Osteocyte (in vitro differentiated cells): ENCODE measurements around the gene MOG. TPM values are rescaled to one million over a fixed set of nuclear protein-coding genes. Genes with fewer than 3 reads are reported as not detected.
A peak's percentile ranks its signal among the peaks of the same experiment; 100 is the strongest.

Experiments
- DNase-seq: peaks from one replicate; pipeline ENCODE4 v3.0.0; 2021; ENCODE audit warnings: mixed read lengths; ENCODE audit not compliant: unreplicated experiment; ENCODE audit errors: extremely low spot score
- H3K27ac Mint-ChIP-seq: one replicate; pipeline ENCODE4 v1.8.0; 2021; ENCODE audit warnings: mild to moderate bottlenecking, mixed read lengths; ENCODE audit not compliant: unreplicated experiment
- H3K27me3 Mint-ChIP-seq: one replicate; pipeline ENCODE4 v1.8.0; 2021; ENCODE audit warnings: mixed read lengths; ENCODE audit not compliant: unreplicated experiment
- H3K36me3 Mint-ChIP-seq: one replicate; pipeline ENCODE4 v1.8.0; 2021; ENCODE audit warnings: mixed read lengths; ENCODE audit not compliant: unreplicated experiment
- H3K4me1 Mint-ChIP-seq: one replicate; pipeline ENCODE4 v1.8.0; 2021; ENCODE audit warnings: mixed read lengths; ENCODE audit not compliant: unreplicated experiment
- H3K4me3 Mint-ChIP-seq: one replicate; pipeline ENCODE4 v1.8.0; 2021; ENCODE audit warnings: mild to moderate bottlenecking, moderate library complexity, mixed read lengths; ENCODE audit not compliant: unreplicated experiment
- H3K9me3 Mint-ChIP-seq: one replicate; pipeline ENCODE4 v1.8.0; 2021; ENCODE audit warnings: mixed read lengths; ENCODE audit not compliant: unreplicated experiment
- total RNA-seq: library from RNA; stranded (reverse); gene quantifications from 2 replicates; pipeline ENCODE4 v1.2.1, GENCODE V29; 2021
- TF ChIP-seq, protein P1 (sequence below): fragments of 200-600 bp; sonication (generic); IDR thresholded peaks from 2 replicates; pipeline ENCODE4 v1.5.0; 2021; ENCODE audit warnings: antibody characterized with exemption, mild to moderate bottlenecking, moderate library complexity

MOG gene
- total RNA-seq, 1 donor from 2014 or later, result not detected

DNA sequence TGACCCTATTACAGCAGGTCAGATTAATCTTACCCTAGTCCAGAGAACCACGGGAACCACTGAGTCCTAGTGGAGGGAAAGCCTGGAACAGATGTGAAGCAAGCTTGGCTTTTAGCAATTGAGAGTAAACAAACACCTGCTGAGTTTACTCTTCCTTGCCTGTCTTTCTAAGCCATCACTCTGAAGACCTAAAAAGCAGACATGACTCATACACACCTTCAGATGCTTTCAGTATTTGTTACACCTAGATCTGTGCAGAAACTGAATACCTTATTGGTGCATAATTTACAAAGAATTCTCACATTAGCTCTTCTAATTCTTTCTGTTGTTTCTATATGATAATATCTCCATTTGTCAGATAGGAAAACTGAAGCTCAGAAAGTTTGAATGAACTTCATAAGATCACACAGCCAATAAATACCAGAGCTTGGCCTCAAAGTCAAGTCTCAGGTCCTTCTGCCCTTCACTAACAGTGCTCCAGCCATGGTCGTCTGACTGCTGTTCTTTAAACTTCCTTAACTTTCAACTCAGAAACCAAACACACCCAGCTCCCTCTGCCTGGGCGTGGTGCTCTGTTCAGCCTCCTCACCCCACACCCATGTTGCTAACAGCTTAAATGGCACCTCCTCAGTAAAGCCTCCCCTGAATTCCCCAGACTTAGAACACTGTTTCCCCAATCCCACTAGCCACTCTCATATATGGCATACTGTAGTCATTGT, 15.3 kb upstream of the MOG start:
- H3K9me3 Mint-ChIP-seq, result no peaks in the 10 kb centered on the region
- no peak for DNase-seq
- no peak overlapping the region for H3K4me3 Mint-ChIP-seq
- no peaks in the 10 kb centered on the region for H3K36me3 Mint-ChIP-seq
- no peaks in the 10 kb centered on the region for H3K4me1 Mint-ChIP-seq
- TF ChIP-seq, protein P1, sequence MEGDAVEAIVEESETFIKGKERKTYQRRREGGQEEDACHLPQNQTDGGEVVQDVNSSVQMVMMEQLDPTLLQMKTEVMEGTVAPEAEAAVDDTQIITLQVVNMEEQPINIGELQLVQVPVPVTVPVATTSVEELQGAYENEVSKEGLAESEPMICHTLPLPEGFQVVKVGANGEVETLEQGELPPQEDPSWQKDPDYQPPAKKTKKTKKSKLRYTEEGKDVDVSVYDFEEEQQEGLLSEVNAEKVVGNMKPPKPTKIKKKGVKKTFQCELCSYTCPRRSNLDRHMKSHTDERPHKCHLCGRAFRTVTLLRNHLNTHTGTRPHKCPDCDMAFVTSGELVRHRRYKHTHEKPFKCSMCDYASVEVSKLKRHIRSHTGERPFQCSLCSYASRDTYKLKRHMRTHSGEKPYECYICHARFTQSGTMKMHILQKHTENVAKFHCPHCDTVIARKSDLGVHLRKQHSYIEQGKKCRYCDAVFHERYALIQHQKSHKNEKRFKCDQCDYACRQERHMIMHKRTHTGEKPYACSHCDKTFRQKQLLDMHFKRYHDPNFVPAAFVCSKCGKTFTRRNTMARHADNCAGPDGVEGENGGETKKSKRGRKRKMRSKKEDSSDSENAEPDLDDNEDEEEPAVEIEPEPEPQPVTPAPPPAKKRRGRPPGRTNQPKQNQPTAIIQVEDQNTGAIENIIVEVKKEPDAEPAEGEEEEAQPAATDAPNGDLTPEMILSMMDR, result no peak
- H3K27ac Mint-ChIP-seq, result no peak overlapping the region
- peaks cover 8% of the 10 kb centered on the region for H3K27me3 Mint-ChIP-seq

DNA sequence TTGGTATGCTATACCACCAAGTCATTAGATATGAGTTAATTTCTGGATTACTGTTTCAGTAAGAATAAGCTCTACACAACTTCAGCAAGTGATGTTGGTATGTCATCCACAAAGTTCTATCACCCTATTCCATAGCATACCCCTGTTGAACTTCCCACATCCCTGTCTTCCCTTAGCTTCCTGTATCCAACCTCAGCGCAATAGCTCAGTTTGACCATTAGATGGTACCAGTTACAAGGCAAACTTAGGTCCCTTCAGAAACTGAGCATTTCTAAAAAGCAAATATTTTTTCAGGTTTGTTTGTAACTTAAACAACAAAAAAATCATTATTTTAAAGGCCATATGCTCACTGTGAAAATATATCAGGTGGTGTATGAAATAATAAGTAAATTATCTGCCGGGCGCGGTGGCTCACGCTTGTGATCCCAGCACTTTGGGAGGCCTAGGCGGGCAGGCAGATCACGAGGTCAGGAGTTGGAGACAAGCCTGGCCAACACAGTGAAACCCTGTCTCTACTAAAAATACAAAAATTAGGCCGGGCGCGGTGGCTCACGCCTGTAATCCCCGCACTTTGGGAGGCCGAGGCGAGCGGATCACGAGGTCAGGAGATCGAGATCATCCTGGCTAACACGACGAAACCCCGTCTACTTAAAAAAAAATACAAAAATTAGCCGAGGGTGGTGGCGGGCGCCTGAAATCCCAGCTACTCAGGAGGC, 8.8 kb upstream of the MOG start:
- no peak overlapping the region for H3K4me3 Mint-ChIP-seq
- H3K36me3 Mint-ChIP-seq, result no peaks in the 10 kb centered on the region
- no peaks in the 10 kb centered on the region for H3K9me3 Mint-ChIP-seq
- no peak for DNase-seq
- no peak overlapping the region for H3K27ac Mint-ChIP-seq
- no peaks in the 10 kb centered on the region for H3K27me3 Mint-ChIP-seq
- peaks cover 8% of the 10 kb centered on the region for H3K4me1 Mint-ChIP-seq
- TF ChIP-seq, protein P1, result peak; percentile 70

DNA sequence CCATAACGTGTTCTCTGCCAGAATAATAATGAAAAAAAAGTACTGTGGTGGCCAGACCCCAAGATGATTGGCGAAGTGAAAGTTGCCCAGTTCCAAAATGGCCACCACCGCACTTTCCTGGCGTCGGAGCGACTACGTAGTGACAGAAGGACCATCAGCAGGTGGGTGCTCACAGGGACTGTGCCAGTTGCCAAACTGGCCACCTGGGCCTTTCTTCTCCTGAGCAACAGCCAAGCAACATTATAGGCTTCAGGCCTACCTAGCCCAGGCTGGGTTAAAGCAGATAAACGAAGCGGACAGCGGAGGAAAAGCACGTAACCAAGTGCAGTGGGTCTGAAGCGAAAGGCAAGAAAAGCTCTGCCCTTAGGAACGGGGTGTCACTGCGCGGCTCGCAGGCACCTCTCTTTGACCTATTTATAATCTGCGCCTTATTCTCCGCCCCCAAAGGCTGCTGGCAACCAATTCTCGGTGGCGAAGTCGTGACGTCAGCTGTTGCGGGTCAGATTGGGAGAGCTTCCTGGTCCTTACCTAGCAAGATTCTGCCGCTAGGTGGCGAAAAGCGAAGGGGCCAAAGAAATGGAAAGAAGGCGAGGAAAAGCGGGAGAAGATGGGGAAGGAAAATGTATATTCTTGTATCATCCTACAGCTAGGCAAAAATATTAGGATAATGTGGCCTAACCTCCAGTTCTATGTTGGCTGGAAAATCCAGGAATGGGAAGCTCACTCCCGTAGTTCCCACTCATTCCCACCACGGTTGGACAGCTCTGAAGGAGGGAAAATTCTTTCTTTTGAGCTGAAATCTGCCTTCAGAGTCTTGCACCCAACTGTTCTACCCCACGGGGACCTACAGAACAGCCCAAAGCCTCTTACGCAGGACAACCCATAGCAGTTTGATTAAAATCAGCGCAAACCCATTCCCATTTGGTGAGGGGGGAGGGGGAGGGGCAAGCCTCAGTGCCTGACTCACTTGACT, 6.9 kb upstream of the MOG start:
- H3K4me3 Mint-ChIP-seq, result peak overlapping the region; percentile 65

DNA sequence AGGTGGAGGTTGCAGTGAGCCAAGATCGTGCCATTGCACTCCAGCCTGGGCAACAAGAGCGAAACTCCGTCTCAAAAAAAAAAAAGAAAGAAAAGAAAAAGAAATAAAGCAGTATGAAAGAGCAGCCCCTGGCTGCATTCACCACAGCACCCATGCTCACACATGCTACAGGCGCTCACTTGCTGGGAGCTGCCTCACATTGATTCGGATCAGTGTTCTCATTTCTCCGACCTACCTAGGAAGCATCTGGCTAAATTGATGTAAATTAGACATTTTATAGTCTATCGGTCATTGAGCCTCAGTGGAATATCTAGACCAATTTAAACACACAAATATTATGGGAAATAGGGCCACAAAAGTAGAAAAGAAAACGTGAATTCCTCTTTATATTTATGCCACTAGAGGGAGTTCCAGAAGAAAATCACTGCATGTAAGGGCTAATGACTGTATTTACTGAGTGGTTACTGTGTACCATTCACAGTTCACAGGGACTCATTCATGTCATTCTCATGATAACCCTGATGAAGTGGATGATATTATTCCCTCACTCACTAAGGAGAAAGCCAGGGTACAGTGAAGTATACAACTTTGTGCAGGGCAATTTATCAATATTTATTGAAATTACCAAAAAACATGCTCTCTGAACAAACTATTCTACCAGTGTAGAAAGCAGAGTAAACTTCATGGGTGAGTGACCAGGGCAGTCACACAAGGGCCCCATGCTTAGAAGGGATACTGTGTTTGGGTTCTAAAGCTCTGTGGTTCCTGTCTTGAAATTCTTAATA, 5.3 kb upstream of the MOG start:
- H3K4me1 Mint-ChIP-seq, result peaks cover 13% of the 10 kb centered on the region
- no peak overlapping the region for H3K4me3 Mint-ChIP-seq

More for the DNA sequence above, 6.9 kb upstream of the MOG start:
- DNase-seq, result peak; percentile 97
- Mint-ChIP-seq H3K27ac (peak overlapping the region; percentile 78), H3K4me1 (peaks cover 8% of the 10 kb centered on the region), H3K36me3 (no peaks in the 10 kb centered on the region), H3K27me3 (peaks cover 6% of the 10 kb centered on the region), H3K9me3 (no peaks in the 10 kb centered on the region)
- TF ChIP-seq, protein P1, result peak; percentile 89

More for the DNA sequence above, 5.3 kb upstream of the MOG start:
- TF ChIP-seq, protein P1, result peak; percentile 69
- H3K27me3 Mint-ChIP-seq, result peaks cover 14% of the 10 kb centered on the region
- no peaks in the 10 kb centered on the region for H3K36me3 Mint-ChIP-seq
- DNase-seq, result no peak
- no peaks in the 10 kb centered on the region for H3K9me3 Mint-ChIP-seq
- no peak overlapping the region for H3K27ac Mint-ChIP-seq
